ENCODE results near the gene GRIA3.

- TF ChIP-seq, protein P1, sequence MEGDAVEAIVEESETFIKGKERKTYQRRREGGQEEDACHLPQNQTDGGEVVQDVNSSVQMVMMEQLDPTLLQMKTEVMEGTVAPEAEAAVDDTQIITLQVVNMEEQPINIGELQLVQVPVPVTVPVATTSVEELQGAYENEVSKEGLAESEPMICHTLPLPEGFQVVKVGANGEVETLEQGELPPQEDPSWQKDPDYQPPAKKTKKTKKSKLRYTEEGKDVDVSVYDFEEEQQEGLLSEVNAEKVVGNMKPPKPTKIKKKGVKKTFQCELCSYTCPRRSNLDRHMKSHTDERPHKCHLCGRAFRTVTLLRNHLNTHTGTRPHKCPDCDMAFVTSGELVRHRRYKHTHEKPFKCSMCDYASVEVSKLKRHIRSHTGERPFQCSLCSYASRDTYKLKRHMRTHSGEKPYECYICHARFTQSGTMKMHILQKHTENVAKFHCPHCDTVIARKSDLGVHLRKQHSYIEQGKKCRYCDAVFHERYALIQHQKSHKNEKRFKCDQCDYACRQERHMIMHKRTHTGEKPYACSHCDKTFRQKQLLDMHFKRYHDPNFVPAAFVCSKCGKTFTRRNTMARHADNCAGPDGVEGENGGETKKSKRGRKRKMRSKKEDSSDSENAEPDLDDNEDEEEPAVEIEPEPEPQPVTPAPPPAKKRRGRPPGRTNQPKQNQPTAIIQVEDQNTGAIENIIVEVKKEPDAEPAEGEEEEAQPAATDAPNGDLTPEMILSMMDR (IDR thresholded peaks at IDR 0.05; ENCODE audit: low read length) = no peak
- TF ChIP-seq EZH2 (IDR thresholded peaks at IDR 0.05; ENCODE audit: borderline replicate concordance, low read length) = no peak
These were observed 126.0 kb downstream of the GRIA3 start for GRCh38 chrX:123310112-123310511.
